ENCODE results near the gene MRPL43.
"Not testable (repeated sequence)": the region's sequence is repeated elsewhere in the genome, so short reads cannot be mapped to it uniquely, and the experiment has no call there.

Gene MRPL43

DNA sequence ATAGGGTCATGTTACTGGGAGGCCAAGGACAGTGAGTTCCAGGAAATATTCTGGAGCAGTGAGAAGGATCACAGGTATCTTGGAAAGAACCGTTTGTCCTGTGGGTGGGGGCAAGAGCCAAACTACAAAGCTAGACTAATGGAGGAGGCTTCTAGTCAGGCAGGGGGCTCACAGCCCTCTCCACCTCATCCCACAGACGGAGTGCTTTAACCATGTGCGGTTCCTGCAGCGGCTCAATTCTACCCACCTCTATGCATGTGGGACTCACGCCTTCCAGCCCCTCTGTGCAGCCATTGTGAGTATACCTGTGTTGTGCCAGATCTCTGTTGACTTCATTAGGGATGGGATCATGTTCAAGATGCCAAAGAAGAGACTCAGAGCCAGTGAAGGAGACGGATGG lies 9.9 kb downstream of the MRPL43 start:
- TF ChIP-seq, protein P1, sequence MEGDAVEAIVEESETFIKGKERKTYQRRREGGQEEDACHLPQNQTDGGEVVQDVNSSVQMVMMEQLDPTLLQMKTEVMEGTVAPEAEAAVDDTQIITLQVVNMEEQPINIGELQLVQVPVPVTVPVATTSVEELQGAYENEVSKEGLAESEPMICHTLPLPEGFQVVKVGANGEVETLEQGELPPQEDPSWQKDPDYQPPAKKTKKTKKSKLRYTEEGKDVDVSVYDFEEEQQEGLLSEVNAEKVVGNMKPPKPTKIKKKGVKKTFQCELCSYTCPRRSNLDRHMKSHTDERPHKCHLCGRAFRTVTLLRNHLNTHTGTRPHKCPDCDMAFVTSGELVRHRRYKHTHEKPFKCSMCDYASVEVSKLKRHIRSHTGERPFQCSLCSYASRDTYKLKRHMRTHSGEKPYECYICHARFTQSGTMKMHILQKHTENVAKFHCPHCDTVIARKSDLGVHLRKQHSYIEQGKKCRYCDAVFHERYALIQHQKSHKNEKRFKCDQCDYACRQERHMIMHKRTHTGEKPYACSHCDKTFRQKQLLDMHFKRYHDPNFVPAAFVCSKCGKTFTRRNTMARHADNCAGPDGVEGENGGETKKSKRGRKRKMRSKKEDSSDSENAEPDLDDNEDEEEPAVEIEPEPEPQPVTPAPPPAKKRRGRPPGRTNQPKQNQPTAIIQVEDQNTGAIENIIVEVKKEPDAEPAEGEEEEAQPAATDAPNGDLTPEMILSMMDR (IDR thresholded peaks at IDR 0.05; ENCODE audit: control extremely low read depth, extremely low read depth, low read depth, missing control alignments), result no peak
- ChIA-PET POLR2A (no interaction called here), CTCF (interaction anchor here (0.9 to 2.4 kb wide), 4 partner anchors 21 to 73 kb away, joined by 3 to 6 read pairs (median 4); partner anchors contain the start of gene LZTS2)
- no peak for DNase-seq (ENCODE audit: extremely low spot score)

DNA sequence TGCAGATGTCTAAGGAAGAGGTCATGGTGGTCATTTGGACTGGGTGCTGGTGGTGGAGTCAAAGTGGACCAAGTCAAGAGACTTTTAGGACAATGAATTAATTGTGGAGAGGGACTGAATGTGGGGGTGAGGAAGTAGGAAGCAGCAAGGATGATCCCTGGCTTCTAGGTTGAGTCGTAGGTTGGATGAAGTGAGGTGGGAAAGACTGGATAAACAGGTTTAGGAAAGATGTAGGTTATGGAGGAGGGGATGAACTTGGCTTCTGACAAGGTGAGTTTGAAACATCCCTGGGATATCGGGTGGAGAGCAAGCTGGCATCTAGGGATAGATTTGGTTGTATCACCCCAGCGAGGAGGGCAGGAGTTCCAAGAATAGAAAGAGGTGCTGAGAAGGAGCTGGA lies 10.4 kb downstream of the MRPL43 start:
- DNase-seq (ENCODE audit: extremely low spot score), result no peak
- POLR2A ChIA-PET, result no interaction called here
- CTCF ChIA-PET, result interaction anchor here (0.9 to 1.4 kb wide), 4 partner anchors 19 to 73 kb away, joined by 3 to 4 read pairs (median 3); no protein-coding TSS in a partner anchor
- TF ChIP-seq, protein P1 (IDR thresholded peaks at IDR 0.05; ENCODE audit: control extremely low read depth, extremely low read depth, low read depth, missing control alignments), result no peak

DNA sequence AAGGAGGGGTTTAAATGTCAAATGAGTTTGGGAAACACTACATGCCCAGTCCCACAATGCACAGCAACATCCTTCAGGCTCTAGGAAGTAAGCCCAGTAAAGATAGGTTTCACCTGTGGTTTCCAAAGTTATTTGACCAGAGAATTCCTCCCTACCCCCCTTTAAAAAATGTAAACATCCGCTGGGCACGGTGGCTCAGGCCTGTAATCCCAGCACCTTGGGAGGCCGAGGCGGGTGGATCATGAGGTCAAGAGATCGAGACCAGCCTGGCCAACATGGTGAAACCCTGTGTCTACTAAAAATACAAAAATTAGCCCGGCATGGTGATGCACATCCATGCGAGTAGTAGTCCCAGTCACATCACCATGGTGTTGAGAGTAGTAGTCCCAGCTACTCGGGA lies 11.9 kb downstream of the MRPL43 start:
- DNase-seq (ENCODE audit: extremely low spot score); POLR2A ChIA-PET: not testable (repeated sequence)
- CTCF ChIA-PET, result interaction anchor here (1.2 to 1.6 kb wide), 3 partner anchors 10 to 23 kb away, joined by 3 to 4 read pairs (median 3); no protein-coding TSS in a partner anchor

DNA sequence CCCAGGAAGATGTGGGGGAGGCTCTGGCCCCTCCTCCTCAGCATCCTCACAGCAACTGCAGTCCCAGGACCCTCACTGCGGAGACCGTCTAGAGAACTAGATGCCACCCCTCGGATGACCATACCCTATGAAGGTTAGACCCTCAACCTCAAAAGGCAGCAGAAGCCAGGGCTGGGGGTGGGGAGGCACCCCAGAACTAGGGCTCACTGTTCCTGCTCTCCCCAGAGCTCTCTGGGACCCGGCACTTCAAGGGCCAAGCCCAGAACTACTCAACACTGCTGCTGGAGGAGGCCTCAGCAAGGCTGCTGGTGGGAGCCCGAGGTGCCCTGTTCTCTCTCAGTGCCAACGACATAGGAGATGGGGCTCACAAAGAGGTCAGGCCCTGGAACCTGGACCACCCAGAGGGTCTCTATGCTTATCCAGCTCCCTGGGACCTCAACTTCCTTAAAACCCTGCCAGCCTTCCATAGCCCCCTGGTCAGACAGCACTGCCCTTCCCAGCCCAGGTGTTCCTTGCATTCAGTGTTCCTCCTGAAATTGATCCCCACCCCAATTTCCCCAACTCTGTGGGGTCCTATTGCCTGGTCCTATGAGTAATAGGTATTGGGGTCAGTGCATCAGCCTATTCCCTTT lies 14.3 kb downstream of the MRPL43 start:
- TF ChIP-seq, protein P1 (IDR thresholded peaks at IDR 0.05; ENCODE audit: control extremely low read depth, extremely low read depth, low read depth, missing control alignments), result no peak
- CTCF ChIA-PET, result interaction anchor here (1.1 to 2.6 kb wide), 4 partner anchors 9 to 41 kb away, joined by 3 to 10 read pairs (median 7); no protein-coding TSS in a partner anchor
- no peak for DNase-seq (ENCODE audit: extremely low spot score)
- POLR2A ChIA-PET, result interaction anchor here (0.7 kb wide), 1 partner anchor 1139 kb away, joined by 3 read pairs; no protein-coding TSS in a partner anchor

DNA sequence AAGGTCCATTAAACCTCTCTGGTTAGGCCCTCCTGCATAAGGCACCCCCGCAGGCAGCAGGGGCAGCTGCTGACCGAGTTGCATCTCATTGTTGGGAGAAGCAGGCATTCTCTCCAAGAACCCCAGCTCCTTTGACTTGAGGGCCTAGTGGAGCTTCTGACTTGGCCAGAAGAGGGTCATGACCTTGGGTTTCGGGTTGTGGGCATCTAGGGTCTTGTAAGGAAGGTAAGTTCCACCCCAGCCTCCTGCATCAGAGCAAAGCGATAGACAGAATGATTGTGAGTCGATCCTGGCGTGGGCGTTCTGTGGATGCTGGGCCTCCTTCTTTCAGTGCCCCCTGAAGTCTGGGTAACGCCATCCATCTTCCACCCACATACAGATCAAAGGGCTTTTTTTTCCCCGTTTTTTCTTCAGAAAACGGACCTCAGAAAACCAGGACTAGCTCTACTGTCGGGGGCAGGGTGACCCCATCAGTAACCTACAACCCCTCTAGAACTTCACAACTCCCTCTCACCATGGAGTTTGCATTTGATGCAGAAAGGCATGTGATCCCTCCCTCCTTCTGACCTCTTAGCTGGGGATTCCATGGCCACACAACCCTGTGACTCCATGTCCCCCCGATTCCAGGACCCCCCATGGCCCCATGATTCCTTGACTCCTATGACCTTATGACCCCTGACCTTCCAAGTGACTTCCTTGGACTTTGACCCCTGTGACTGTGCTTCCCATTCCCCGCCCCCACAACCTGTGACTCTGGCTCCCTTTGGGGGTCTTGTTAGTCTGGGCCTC lies 15.0 kb downstream of the MRPL43 start:
- no peak for DNase-seq (ENCODE audit: extremely low spot score)
- TF ChIP-seq, protein P1 (IDR thresholded peaks at IDR 0.05; ENCODE audit: control extremely low read depth, extremely low read depth, low read depth, missing control alignments), result no peak
- ChIA-PET POLR2A (no interaction called here), CTCF (interaction anchor here (1.1 to 2.6 kb wide), 4 partner anchors 14 to 42 kb away, joined by 3 to 10 read pairs (median 6); no protein-coding TSS in a partner anchor)

DNA sequence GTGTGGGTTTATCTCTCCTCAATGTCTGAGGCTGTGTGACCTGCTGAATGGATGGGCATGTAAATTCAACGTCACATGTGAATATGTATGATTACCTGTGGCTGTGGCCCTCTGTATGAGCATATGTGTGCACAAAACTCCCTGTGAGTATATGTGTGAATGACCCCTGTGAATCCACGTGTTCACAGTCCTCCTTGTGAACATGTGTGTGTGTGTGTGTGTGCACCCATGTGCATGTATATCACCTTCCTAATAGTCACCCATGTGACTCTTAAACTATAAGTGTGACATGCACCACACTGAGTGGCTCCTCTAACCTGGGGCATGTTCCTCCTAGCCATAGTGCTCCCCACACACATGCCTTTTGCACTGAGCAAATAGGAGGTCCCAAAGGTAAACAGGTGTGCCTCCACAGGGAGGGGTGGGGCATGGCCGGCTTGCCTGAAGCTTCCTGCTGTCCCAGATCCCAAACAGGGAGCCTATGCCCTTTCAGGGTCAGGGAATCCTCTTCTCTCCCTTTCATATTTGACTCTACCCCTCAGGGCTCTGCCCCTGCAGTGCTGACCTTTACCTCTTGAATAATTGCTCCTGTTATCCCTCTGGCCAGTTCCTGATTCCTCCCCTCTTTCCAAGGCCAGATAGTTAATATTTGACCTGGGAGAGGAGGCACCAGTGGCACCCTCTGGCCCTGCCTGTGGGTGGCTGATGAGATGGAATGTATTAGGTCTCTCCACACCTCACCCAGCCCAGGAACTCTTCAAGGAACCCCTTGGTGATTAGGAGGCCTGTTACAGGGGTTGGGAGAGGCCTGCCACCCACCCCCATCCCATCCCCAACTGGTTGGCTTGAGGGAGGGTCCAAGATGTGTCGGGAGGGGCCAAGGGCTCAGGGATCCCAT lies 16.1 kb downstream of the MRPL43 start:
- ChIA-PET CTCF (interaction anchor here (1.1 to 2.6 kb wide), 5 partner anchors 13 to 48 kb away, joined by 3 to 10 read pairs (median 7); no protein-coding TSS in a partner anchor), POLR2A (no interaction called here)
- no peak for DNase-seq (ENCODE audit: extremely low spot score)
- TF ChIP-seq, protein P1 (IDR thresholded peaks at IDR 0.05; ENCODE audit: control extremely low read depth, extremely low read depth, low read depth, missing control alignments), result no peak
